ENCODE data around the gene SCD5.

- TF ChIP-seq CTCF (IDR thresholded peaks at IDR 0.05), result no peak
- no peak for TF ChIP-seq POLR2A (IDR thresholded peaks at IDR 0.05)
Measured at GRCh38 chr4:82614838-82615449, 183.7 kb downstream of the SCD5 start.
